LNCAP (cell line): ENCODE results near the gene PDIK1L.

Source experiments
- CTCF ChIP-seq: fragments of 450-650 bp; IDR thresholded peaks from 2 replicates; pipeline ENCODE4 v1.5.1; 2017; ENCODE audit warnings: mild to moderate bottlenecking

The PDIK1L gene

GRCh38 chr1:26121854-26122773 lies 10.5 kb downstream of the PDIK1L start:
- no peak for TF ChIP-seq CTCF

- no peak for TF ChIP-seq CTCF
These were observed 11.7 kb downstream of the PDIK1L start for GRCh38 chr1:26122988-26123973.

GRCh38 chr1:26124418-26125331 lies 13.1 kb downstream of the PDIK1L start:
- no peak for TF ChIP-seq CTCF

- TF ChIP-seq CTCF, result no peak
These were observed 13.8 kb downstream of the PDIK1L start for GRCh38 chr1:26125382-26125781.

- TF ChIP-seq CTCF, result no peak
These were observed 14.3 kb downstream of the PDIK1L start for GRCh38 chr1:26125946-26126320.

GRCh38 chr1:26126321-26127084 lies 14.9 kb downstream of the PDIK1L start:
- TF ChIP-seq CTCF, result no peak
